A673 (cell line): ENCODE data around the gene EPHB2.

Experiments
- CTCF ChIP-seq: fragments of 300-800, 200-600 bp; sonication (generic); conservative IDR thresholded peaks from 2 replicates; pipeline ENCODE4 v1.5.1; 2017; ENCODE audit warnings: low read depth, mild to moderate bottlenecking, antibody characterized with exemption, low read length, moderate library complexity, mixed read lengths
- EZH2 ChIP-seq: fragments of 200-600 bp; sonication (generic); IDR thresholded peaks from 2 replicates; pipeline ENCODE4 v1.6.1; 2017; ENCODE audit warnings: borderline replicate concordance, low read depth, mild to moderate bottlenecking, mixed read lengths, antibody characterized with exemption, low read length; ENCODE audit not compliant: poor library complexity, severe bottlenecking

GRCh38 chr1:22966309-22966708 lies 255.7 kb downstream of the EPHB2 start:
- TF ChIP-seq CTCF (no peak), EZH2 (no peak)
